Body of pancreas (tissue), 4 donors: ENCODE data around the gene SLC25A40. TPM values are rescaled to one million over a fixed set of nuclear protein-coding genes. Genes with fewer than 3 reads are reported as not detected.
"Not testable (repeated sequence)": the region's sequence is repeated elsewhere in the genome, so short reads cannot be mapped to it uniquely, and the experiment has no call there.

ENCODE experiments used
- ATAC-seq: fragments of 150-250 bp; one replicate; pipeline ENCODE4 v1.9.1; 2016
- DNase-seq, 4 donors: peaks; one replicate each; pipeline ENCODE4 v3.0.0-alpha.2; 2019
- H3K27ac ChIP-seq, 4 donors: fragments of 200-600 bp; sonication (generic); 1 replicate in 3 of 4; 2 replicates in 1 of 4; pipeline versions ENCODE4 v1.5.1 to v1.6.1; 2016 to 2019; ENCODE audit warnings: mild to moderate bottlenecking in 1 of 4, mixed read lengths in 1 of 4, moderate library complexity in 1 of 4
- H3K27me3 ChIP-seq, 2 donors: fragments of 200-600 bp; sonication (generic); one replicate each; pipeline ENCODE4 v1.6.0; 2016; ENCODE audit warnings: mild to moderate bottlenecking in 1 of 2
- H3K36me3 ChIP-seq, 2 donors: fragments of 200-600 bp; sonication (generic); replicated peaks in 1 of 2; 2 replicates each; pipeline ENCODE4 v1.5.1; 2016; ENCODE audit warnings: low read depth in 2 of 2; ENCODE audit not compliant: insufficient read depth in 1 of 2
- H3K4me1 ChIP-seq: fragments of 200-600 bp; sonication (generic); one replicate; pipeline ENCODE4 v1.6.0; 2016
- H3K4me3 ChIP-seq, 2 donors: fragments of 200-600 bp; sonication (generic); 1 replicate in 1 of 2; 2 replicates in 1 of 2; pipeline ENCODE4 v1.5.1; 2016 to 2019
- H3K9me3 ChIP-seq, 3 donors: fragments of 200-600 bp; sonication (generic); 1 replicate in 2 of 3; 2 replicates in 1 of 3; pipeline ENCODE4 v1.5.1; 2016
- CTCF ChIP-seq, 7 experiments: fragments of 450-650 bp in 4 of 7; fragments of 200-600 bp in 3 of 7; sonication (generic) in 3 of 7; IDR thresholded peaks; one replicate each; pipeline ENCODE4 v1.5.1; 2016 to 2019; ENCODE audit warnings: antibody characterized with exemption in 7 of 7
- POLR2A ChIP-seq, 3 donors: fragments of 450-650 bp; IDR thresholded peaks; one replicate each; pipeline ENCODE4 v1.6.1; 2016; ENCODE audit warnings: antibody characterized with exemption in 3 of 3, mild to moderate bottlenecking in 2 of 3
- WGBS, 2 donors: methylation state at CpG; one replicate each; pipeline ENCODE4 v1.1.5; 2017; 5-methylcytosine and 5-hydroxymethylcytosine counted together
- intact Hi-C: fragments of 100-400 bp; cut with DNase I; formaldehyde crosslinking; loops from one replicate; pipeline ENCODE4 v1.15.1; 2023
- total RNA-seq, 2 donors: library from RNA; depleted of rRNA; stranded (reverse); fragments of >200 nt; gene quantifications; one replicate each; pipeline ENCODE4 v1.1.0, GENCODE V29; 2016

Gene SLC25A40
- 10 to 100 TPM; 11.2 to 33.3 TPM for total RNA-seq

- intact Hi-C loops = no loop called here
- peak; percentile 96 to 98 (median 97) for DNase-seq
- Histone ChIP-seq H3K27ac (peak within 1 kb of the TSS; percentile 95 to 98 (median 96)), H3K9me3 (no peaks in the 10 kb centered on the region), H3K4me3 (peak within 1 kb of the TSS; percentile 63 to 84), H3K4me1 (peaks cover 27% of the 10 kb centered on the region), H3K27me3 (no peaks in the 10 kb centered on the region), H3K36me3 (no peaks in the 10 kb centered on the region)
- peak; percentile 96 for ATAC-seq
- WGBS, 2 donors = 0% methylated on average over 41 to 84 of the region's 84 CpGs
- TF ChIP-seq POLR2A (IDR thresholded peaks at IDR 0.05) = peak; percentile 52 to 85 (median 82)
- TF ChIP-seq CTCF (IDR thresholded peaks at IDR 0.05) = peak in 3 of 7 experiments; percentile 4 to 17 (median 16)
Measured at GRCh38 chr7:87876040-87876868, at the start of gene SLC25A40, which contains the start of gene DBF4. SLC25A40 (minus strand) TSS chr7:87876360; CDS start chr7:87858727, 17,633 bp downstream. DBF4 (plus strand) TSS chr7:87876493; CDS start chr7:87876733, 240 bp downstream.

GRCh38 chr7:87922759-87923395 lies 46.7 kb upstream of the SLC25A40 start:
- DNase-seq, H3K4me1 ChIP-seq, H3K36me3 ChIP-seq, H3K27ac ChIP-seq, H3K4me3 ChIP-seq, H3K9me3 ChIP-seq, intact Hi-C loops, ATAC-seq, H3K27me3 ChIP-seq: not testable (repeated sequence)
- 87 to 88% methylated on average over 8 of the region's 8 CpGs for WGBS, 2 donors

- H3K4me3 ChIP-seq = no peak overlapping the region
- no peaks in the 10 kb centered on the region for H3K36me3 ChIP-seq
- H3K9me3 ChIP-seq = no peaks in the 10 kb centered on the region
- ATAC-seq (no peak), DNase-seq (no peak)
- no peaks in the 10 kb centered on the region for H3K27me3 ChIP-seq
- WGBS, 2 donors = 79 to 83% methylated on average over 5 of the region's 5 CpGs
- H3K4me1 ChIP-seq = no peaks in the 10 kb centered on the region
- intact Hi-C loops = no loop called here
- TF ChIP-seq CTCF (IDR thresholded peaks at IDR 0.05) (no peak), POLR2A (IDR thresholded peaks at IDR 0.05) (no peak)
- H3K27ac ChIP-seq = no peak overlapping the region
Measured at GRCh38 chr7:87920578-87920977, 44.4 kb upstream of the SLC25A40 start.

- WGBS, 2 donors = 72 to 92% methylated on average over 2 to 6 of the region's 6 CpGs
- Histone ChIP-seq H3K27ac (no peak overlapping the region), H3K4me3 (no peak overlapping the region), H3K4me1 (no peaks in the 10 kb centered on the region), H3K27me3 (no peaks in the 10 kb centered on the region), H3K36me3 (no peaks in the 10 kb centered on the region), H3K9me3 (no peaks in the 10 kb centered on the region)
- ATAC-seq (no peak), DNase-seq (no peak)
- TF ChIP-seq POLR2A (IDR thresholded peaks at IDR 0.05) (no peak), CTCF (IDR thresholded peaks at IDR 0.05) (no peak)
- intact Hi-C loops = no loop called here
Measured at GRCh38 chr7:87919875-87920274, 43.7 kb upstream of the SLC25A40 start.

- no peaks in the 10 kb centered on the region for H3K27me3 ChIP-seq
- H3K27ac ChIP-seq = no peak overlapping the region
- no peaks in the 10 kb centered on the region for H3K4me1 ChIP-seq
- no peaks in the 10 kb centered on the region for H3K36me3 ChIP-seq
- no peak overlapping the region for H3K4me3 ChIP-seq
- no peaks in the 10 kb centered on the region for H3K9me3 ChIP-seq
- TF ChIP-seq CTCF (IDR thresholded peaks at IDR 0.05) (no peak), POLR2A (IDR thresholded peaks at IDR 0.05) (no peak)
- DNase-seq (no peak), ATAC-seq (no peak)
- WGBS, 2 donors = 53 to 69% methylated on average over 1 of the region's 1 CpG
- intact Hi-C loops = no loop called here
Measured at GRCh38 chr7:87918740-87919139, 42.6 kb upstream of the SLC25A40 start.
